ENCODE measurements around the gene RSPH6A. TPM values are rescaled to one million over a fixed set of nuclear protein-coding genes. Genes with fewer than 3 reads are reported as not detected.

The RSPH6A gene
- polyA plus RNA-seq, 1 of the 3 experiments (the other 2 are of a cell fraction): 0.02 TPM

GRCh38 chr19:45804140-45804958, 10.8 kb downstream of the RSPH6A start (continued):
- no peak for TF ChIP-seq TAF1 (IDR thresholded peaks at IDR 0.05; ENCODE audit: borderline replicate concordance, low read depth, low read length)
- no peak for TF ChIP-seq MAX (IDR thresholded peaks at IDR 0.05; ENCODE audit: low read depth)

GRCh38 chr19:45801603-45802175, 13.4 kb downstream of the RSPH6A start:
- Histone ChIP-seq H4K20me1 (ENCODE audit: insufficient read depth) (no peaks in the 10 kb centered on the region), H3K36me3 (replicated peaks in 1 of 2; ENCODE audit: control insufficient read depth in 1 of 2, insufficient read depth in 2 of 2, low read length in 1 of 2) (no peaks in the 10 kb centered on the region), H3K4me1 (ENCODE audit: control insufficient read depth in 1 of 2, insufficient read depth in 2 of 2, low read depth in 1 of 2, low read length in 1 of 2) (peaks cover 2 to 3% of the 10 kb centered on the region in 2 experiments; a peak in 2 of 4 replicates), H3K9ac (no peak overlapping the region), H3K79me2 (ENCODE audit: insufficient read depth) (no peaks in the 10 kb centered on the region), H3K4me2 (no peak overlapping the region), H2AFZ (ENCODE audit: low read depth) (no peak overlapping the region), H3K9me3 (no peaks in the 10 kb centered on the region), H3K27me3 (ENCODE audit: insufficient read depth) (no peaks in the 10 kb centered on the region), H3K4me3 (ENCODE audit: low read depth in 2 of 2, low read length in 1 of 2) (no peak overlapping the region), H3K9me2 (no peaks in the 10 kb centered on the region), H3F3A (replicated peaks; ENCODE audit: insufficient read depth) (no peaks in the 10 kb centered on the region), H3K27ac (ENCODE audit: low read depth in 2 of 2, low read length in 1 of 2) (no peak overlapping the region)
- POLR2A ChIA-PET: interaction anchor here (2.7 kb wide), 1 partner anchor 32 kb away, joined by 19 read pairs; the partner anchor contains the start of gene SIX5
- TF ChIP-seq TCF12 (IDR thresholded peaks at IDR 0.05) (no peak), MXI1 (IDR thresholded peaks at IDR 0.05; ENCODE audit: low read depth, low read length) (no peak), CTCF (IDR thresholded peaks at IDR 0.05) (no peak), GATA2 (CRISPR knock-in tag; IDR thresholded peaks at IDR 0.05) (no peak), FOSL2 (IDR thresholded peaks at IDR 0.05; ENCODE audit: borderline replicate concordance, low read depth) (no peak), CHD2 (IDR thresholded peaks at IDR 0.05; ENCODE audit: low read length, partially characterized antibody) (no peak), PBX3 (IDR thresholded peaks at IDR 0.05) (no peak), USF1 (IDR thresholded peaks at IDR 0.05; ENCODE audit: borderline replicate concordance, low read depth) (no peak), EP300 (IDR thresholded peaks at IDR 0.05; ENCODE audit: borderline replicate concordance in 1 of 2, low read depth in 1 of 2, low read length in 1 of 2) (no peak), TEAD4 (IDR thresholded peaks at IDR 0.05; ENCODE audit: borderline replicate concordance, insufficient read depth) (no peak), FOXM1 (IDR thresholded peaks at IDR 0.05; ENCODE audit: low read depth) (no peak), POLR2AphosphoS5 (IDR thresholded peaks at IDR 0.05; ENCODE audit: low read depth, low read length) (no peak), MAX (IDR thresholded peaks at IDR 0.05; ENCODE audit: low read depth) (no peak)
- WGBS (ENCODE audit: low lambda C conversion rate): 67% methylated on average over 3 of the region's 7 CpGs
- DNase-seq: no peak
- CTCF ChIA-PET: interaction anchor here (0.8 to 7.3 kb wide), 4 partner anchors 11 to 34 kb away, joined by 3 to 100 read pairs (median 49); partner anchors contain the start of genes RSPH6A and SIX5
